Bronchial epithelial cell (primary cell): Measurements from ENCODE around the gene TPRKB. TPM values are rescaled to one million over a fixed set of nuclear protein-coding genes. Genes with fewer than 3 reads are reported as not detected.
"Not testable (repeated sequence)": the region's sequence is repeated elsewhere in the genome, so short reads cannot be mapped to it uniquely, and the experiment has no call there.

Source experiments
- DNase-seq: peaks from one replicate; pipeline ENCODE4 v3.0.0-alpha.2; 2010; ENCODE audit warnings: low read depth
- FAIRE-seq: peaks from 2 replicates; lab custom pipeline; 2011; peaks lifted over from hg19 to GRCh38; lab: Jason Lieb, UNC
- H3K27me3 ChIP-seq: 2 replicates; pipeline ENCODE4 v1.5.1; 2011; ENCODE audit warnings: low read length; ENCODE audit not compliant: control insufficient read depth, insufficient read depth
- H3K36me3 ChIP-seq: 2 replicates; pipeline ENCODE4 v1.5.1; 2011; ENCODE audit warnings: low read length; ENCODE audit not compliant: control insufficient read depth, insufficient read depth
- H3K4me3 ChIP-seq: 2 replicates; pipeline ENCODE4 v1.5.1; 2011; ENCODE audit warnings: mild to moderate bottlenecking, low read depth, low read length, control low read depth
- CTCF ChIP-seq: IDR thresholded peaks from 2 replicates; pipeline ENCODE4 v1.5.1; 2011; ENCODE audit warnings: mild to moderate bottlenecking, moderate library complexity, low read length, control low read depth, inconsistent platforms; ENCODE audit not compliant: insufficient read depth, severe bottlenecking
- total RNA-seq: library from RNA; depleted of rRNA; stranded (reverse); fragments of >200 nt; gene quantifications from 2 replicates; pipeline ENCODE4 v1.2.1, GENCODE V29; 2014

The TPRKB gene
- total RNA-seq, 1 donor from 2014 or later, result 21.1 TPM

GRCh38 chr2:73730810-73731209 lies 6.3 kb downstream of the TPRKB start:
- H3K4me3 ChIP-seq, result no peak overlapping the region
- FAIRE-seq (no peak), DNase-seq (no peak)
- peaks cover 3% of the 10 kb centered on the region for H3K36me3 ChIP-seq
- no peak for TF ChIP-seq CTCF
- no peaks in the 10 kb centered on the region for H3K27me3 ChIP-seq

- Histone ChIP-seq H3K36me3 (peaks cover 3% of the 10 kb centered on the region), H3K4me3 (no peak overlapping the region), H3K27me3 (no peaks in the 10 kb centered on the region)
- TF ChIP-seq CTCF, result no peak
- DNase-seq (no peak), FAIRE-seq (no peak)
Measured at GRCh38 chr2:73728711-73729110, 8.4 kb downstream of the TPRKB start.

- H3K4me3 ChIP-seq, result no peak overlapping the region
- DNase-seq (no peak), FAIRE-seq (no peak)
- H3K36me3 ChIP-seq, result peaks cover 3% of the 10 kb centered on the region
- no peaks in the 10 kb centered on the region for H3K27me3 ChIP-seq
- no peak for TF ChIP-seq CTCF
Measured at GRCh38 chr2:73728043-73728442, 9.1 kb downstream of the TPRKB start.

GRCh38 chr2:73726657-73727056 lies 10.5 kb downstream of the TPRKB start:
- H3K4me3 ChIP-seq, H3K27me3 ChIP-seq, H3K36me3 ChIP-seq, DNase-seq, FAIRE-seq: not testable (repeated sequence)

- DNase-seq (no peak), FAIRE-seq (no peak)
- Histone ChIP-seq H3K36me3 (no peaks in the 10 kb centered on the region), H3K4me3 (no peak overlapping the region), H3K27me3 (no peaks in the 10 kb centered on the region)
- TF ChIP-seq CTCF, result no peak
Measured at GRCh38 chr2:73718851-73719621, 18.1 kb downstream of the TPRKB start.

GRCh38 chr2:73718421-73718820 lies 18.7 kb downstream of the TPRKB start:
- Histone ChIP-seq H3K36me3 (no peaks in the 10 kb centered on the region), H3K4me3 (no peak overlapping the region), H3K27me3 (no peaks in the 10 kb centered on the region)
- FAIRE-seq (no peak), DNase-seq (no peak)
- no peak for TF ChIP-seq CTCF

- FAIRE-seq, result peak; percentile 94
- H3K27me3 ChIP-seq, H3K36me3 ChIP-seq, H3K4me3 ChIP-seq, DNase-seq: not testable (repeated sequence)
Measured at GRCh38 chr2:73717695-73718094, 19.4 kb downstream of the TPRKB start.
